HTERT RPE-1 (cell line): ENCODE measurements around the gene DEPDC1.
"Not testable (repeated sequence)": the region's sequence is repeated elsewhere in the genome, so short reads cannot be mapped to it uniquely, and the experiment has no call there.

Experiments
- in situ Hi-C: fragments of 300-500 bp; cut with MboI; formaldehyde crosslinking; loops from 4 replicates; pipeline ENCODE4 v1.14.3; 2020; ENCODE audit warnings: low sequenced_read_pairs

Gene DEPDC1

GRCh38 chr1:68496680-68497357 is at the start of gene DEPDC1:
Gene DEPDC1, minus strand, starts transcription at chr1:68497082. Its CDS starts 83 bp downstream, at chr1:68496999.
- in situ Hi-C loops: no loop called here

DNA sequence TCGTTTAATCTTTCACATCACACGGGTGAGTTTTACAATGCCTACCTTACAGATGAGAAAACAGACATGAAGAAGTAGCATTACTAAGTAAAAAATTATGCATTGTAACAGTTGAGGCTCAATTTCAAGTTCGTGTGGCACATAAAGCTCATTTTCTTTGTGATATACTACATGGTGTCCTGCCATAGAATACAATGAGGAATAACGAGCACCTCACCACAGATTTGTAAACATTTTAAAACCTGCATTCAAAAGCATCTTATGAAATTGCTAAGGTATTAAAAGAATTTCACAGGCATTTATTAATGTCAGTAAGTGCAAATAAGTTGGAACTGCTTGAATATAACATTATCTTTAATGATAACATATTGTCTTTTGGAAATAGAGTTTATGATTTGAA is 47.8 kb upstream of the DEPDC1 start:
- in situ Hi-C loops: no loop called here

DNA sequence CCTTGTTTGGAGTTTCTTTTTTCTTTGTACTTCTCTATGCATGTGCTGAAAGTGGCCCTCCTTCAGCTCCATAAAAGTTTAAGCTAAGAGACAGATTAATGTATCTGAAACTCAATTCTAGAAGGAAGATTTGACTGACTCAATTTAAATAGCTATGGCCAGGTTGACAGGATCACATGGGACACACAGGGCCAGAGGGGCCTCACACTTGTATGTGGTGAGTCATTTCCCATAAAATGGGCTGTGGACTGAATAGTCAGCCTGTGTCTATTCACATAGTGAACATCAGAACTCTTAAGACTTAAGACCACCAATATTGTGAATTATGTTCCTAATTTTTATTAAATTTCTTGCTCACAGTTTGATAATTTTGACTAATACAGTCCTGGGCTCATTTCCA is 45.7 kb upstream of the DEPDC1 start:
- in situ Hi-C loops: no loop called here

GRCh38 chr1:68538941-68539340 is 42.1 kb upstream of the DEPDC1 start:
- in situ Hi-C loops: no loop called here

DNA sequence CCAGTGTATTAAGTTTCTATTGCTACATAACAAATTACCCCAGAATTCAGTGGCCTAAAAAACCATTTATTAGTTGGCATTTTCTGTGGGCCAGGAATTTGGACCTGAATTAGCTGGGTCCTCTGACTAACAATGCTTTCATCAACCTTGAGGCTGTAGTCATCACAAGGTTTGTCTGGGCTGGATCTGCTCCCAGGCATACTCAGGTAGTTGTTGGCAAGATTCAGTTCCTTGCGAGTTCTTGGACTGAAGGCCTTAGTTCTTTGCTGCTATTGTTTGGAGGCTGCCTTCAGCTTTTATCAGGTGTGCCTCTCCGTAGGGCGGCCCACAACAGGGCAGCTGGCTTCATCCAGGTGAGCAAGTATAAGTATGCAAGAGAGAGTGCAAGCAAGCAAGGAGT is 31.4 kb upstream of the DEPDC1 start:
- in situ Hi-C loops: no loop called here

DNA sequence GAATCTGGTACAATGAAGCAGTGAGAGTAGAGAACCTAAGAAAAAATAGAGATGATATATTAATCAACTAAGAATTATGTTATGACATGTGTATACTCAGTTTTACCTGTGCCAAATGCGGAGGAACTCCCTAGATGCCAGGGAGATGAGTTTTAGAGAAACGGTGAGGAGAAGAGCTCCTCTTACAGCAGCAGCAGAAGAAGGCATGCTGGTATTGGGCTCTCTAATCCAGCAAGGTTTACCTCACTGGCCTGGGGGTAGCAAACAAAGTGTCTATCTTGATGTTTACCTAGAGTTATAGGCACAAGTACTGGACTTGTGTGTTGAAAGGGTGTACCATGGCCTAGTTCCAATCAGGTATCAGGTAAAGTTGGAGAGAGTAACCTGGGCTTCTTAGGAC is 28.9 kb upstream of the DEPDC1 start:
- in situ Hi-C loops: no loop called here

GRCh38 chr1:68521286-68521685 is 24.4 kb upstream of the DEPDC1 start:
- in situ Hi-C loops: no loop called here

GRCh38 chr1:68516066-68516465 is 19.2 kb upstream of the DEPDC1 start:
- in situ Hi-C loops: no loop called here

- in situ Hi-C loops: no loop called here
These were observed 14.4 kb upstream of the DEPDC1 start for GRCh38 chr1:68511254-68511653.

GRCh38 chr1:68506386-68506785 is 9.5 kb upstream of the DEPDC1 start:
- in situ Hi-C loops: no loop called here

GRCh38 chr1:68503085-68503484 is 6.2 kb upstream of the DEPDC1 start:
- in situ Hi-C loops: no loop called here

DNA sequence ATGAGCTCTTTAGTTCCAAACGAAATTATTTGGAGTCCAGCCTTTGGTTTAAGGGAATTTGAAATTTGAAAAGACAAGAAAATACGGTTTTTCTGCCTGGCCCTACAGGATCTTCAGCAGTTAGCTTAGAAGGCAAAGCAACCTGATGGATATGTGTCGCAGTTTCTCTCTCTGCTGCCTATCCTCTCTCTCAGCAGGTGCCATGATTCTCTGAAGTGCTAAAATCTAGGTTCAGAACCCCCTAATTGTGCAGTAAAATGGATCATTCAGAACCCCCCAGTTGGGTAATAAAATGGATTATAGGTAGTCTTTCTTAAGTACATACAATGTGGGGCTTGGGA is 446 bp upstream of the DEPDC1 start:
- in situ Hi-C loops: no loop called here

GRCh38 chr1:68495968-68496679 is 758 bp downstream of the DEPDC1 start:
- in situ Hi-C loops: no loop called here

DNA sequence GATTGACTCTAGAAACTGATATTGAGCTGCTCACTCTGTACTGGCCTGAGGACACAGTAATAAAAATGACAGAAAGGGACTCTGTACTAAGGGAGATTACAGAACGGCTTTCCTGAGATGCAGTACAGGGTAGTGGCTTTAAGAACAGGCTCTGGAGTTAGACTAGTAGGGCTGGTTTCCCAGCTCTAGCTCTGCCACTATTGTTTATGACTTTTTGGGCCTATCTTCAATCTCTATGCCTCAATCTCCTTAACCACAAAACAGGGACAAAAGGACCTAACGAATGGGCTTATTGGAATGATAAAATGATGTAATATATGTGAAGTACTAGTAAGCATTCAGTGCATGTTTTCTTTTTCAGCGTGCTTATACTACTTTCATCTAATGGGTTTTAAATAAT is 1.4 kb downstream of the DEPDC1 start:
- in situ Hi-C loops: no loop called here

DNA sequence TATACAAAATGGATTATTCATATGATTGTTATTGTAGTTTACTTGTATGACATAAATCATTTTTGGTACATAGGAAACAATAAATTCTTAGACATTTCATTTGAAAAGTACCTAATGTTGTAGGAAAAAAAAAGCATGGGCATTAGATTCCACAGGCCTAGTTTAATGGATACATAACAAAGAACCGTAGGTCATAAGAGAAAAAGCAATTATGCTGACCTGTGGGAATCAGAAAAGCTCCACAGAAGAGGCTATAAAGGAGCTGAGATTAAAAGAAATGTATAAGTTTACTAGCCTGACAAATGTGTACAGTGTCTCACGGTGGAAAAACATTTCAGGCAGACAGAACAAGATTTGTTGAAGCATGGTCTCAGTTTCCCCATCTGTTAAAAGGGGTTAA is 3.7 kb downstream of the DEPDC1 start:
- in situ Hi-C loops: no loop called here

GRCh38 chr1:68492255-68492654 is 4.6 kb downstream of the DEPDC1 start:
- in situ Hi-C loops: not testable (repeated sequence)

DNA sequence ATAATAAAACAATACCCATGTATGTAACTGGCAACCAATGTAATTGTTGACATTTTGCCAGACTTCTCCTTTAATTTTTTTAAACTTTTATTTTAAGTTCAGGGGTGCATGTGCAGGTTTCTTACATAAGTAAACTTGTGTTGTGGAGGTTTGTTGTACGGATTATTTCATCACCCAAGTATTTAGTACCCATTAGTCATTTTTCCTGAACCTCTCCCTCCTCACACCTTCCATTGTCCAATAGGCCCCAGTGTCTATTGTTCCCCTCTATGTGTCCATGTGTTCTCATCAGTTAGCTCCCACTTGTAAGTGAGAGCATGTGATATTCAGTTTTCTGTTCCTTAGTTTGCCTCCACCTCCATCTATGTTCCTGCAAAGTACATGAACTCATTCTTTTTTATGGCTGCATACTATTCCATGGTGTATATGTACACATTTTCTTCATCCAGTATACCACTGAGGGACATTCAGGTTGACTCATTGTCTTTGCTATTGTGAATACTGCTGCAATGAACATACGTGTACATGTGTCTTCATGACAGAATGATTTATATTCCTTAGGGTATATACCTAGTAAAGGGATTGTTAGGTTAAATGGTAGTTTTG is 6.7 kb downstream of the DEPDC1 start:
- in situ Hi-C loops: no loop called here

DNA sequence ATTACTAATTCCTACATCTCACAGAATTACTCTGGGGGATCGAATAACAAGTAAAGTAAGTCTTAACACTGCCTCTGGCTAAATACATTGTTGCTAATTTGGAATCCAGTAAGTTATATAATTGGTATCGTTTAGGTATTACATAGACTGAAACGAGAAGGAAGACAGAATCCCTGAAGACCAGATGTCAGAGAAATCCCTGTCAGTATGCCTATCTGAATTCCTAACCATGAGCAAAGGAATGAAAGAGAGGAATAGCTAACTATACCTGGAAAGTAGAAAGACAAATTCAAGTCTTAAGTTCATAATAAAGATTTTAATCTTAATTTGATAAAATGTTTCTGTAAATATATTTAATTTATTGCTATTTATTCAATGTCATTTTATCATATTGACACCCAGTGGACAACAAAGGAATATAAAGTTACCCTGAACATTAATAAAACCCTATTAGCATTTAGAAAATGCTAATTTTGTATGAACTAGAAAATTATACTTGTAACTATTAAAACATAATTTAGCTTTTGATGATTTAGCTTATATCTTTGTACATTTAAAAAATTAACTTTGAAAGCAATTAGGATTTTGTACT is 11.4 kb downstream of the DEPDC1 start:
- in situ Hi-C loops: no loop called here

- in situ Hi-C loops: no loop called here
These were observed 12.3 kb downstream of the DEPDC1 start for GRCh38 chr1:68484618-68485017.

GRCh38 chr1:68481041-68481440 is 15.8 kb downstream of the DEPDC1 start:
- in situ Hi-C loops: no loop called here

DNA sequence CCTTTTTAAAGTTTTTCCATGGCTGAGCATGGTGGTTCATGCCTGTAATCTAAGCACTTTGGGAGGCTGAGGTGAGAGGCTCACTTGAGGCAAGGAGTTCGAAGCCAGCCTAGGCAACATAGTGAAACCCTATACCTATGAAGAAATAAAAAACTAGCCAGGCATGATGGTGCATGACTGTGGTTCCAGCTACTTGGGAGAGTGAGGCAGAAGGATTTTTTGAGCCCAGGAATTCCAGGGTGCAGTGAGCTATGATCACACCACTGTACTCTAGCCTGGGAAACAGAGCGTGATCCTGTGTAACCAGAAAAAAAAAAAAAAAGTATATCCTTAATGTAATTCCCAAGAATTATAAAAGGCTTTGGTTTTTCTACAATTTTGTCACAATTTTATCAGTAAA is 17.4 kb downstream of the DEPDC1 start:
- in situ Hi-C loops: no loop called here

DNA sequence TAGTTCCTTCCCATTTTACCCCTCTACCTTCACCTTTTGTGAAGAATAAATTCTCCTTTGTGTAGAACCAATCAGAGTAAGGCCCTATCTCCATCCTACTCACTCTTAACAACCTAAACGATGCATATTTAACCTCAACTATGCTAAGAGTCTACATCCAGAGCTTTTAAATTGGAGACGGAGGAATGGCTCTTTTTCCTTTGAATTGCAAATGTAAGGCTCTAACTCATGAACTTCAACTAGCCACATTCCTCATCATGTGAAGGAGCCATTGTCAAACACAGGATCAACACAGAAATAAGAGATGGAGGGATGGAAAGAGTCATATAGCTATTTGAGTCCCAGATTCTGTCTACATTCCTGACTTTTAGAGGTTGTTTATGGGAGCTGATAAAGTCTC is 18.2 kb downstream of the DEPDC1 start:
- in situ Hi-C loops: no loop called here
